DMS153 treated with DMSO at 0.1 percent for 48 hours (cell line): Measurements from ENCODE around the gene VENTX.
A peak's percentile ranks its signal among the peaks of the same experiment; 100 is the strongest.

Experiments used
- DNase-seq: peaks from one replicate; lab custom pipeline; 2025; ENCODE audit not compliant: unreplicated experiment; lab: John Stamatoyannopoulos, UW

VENTX gene

DNA sequence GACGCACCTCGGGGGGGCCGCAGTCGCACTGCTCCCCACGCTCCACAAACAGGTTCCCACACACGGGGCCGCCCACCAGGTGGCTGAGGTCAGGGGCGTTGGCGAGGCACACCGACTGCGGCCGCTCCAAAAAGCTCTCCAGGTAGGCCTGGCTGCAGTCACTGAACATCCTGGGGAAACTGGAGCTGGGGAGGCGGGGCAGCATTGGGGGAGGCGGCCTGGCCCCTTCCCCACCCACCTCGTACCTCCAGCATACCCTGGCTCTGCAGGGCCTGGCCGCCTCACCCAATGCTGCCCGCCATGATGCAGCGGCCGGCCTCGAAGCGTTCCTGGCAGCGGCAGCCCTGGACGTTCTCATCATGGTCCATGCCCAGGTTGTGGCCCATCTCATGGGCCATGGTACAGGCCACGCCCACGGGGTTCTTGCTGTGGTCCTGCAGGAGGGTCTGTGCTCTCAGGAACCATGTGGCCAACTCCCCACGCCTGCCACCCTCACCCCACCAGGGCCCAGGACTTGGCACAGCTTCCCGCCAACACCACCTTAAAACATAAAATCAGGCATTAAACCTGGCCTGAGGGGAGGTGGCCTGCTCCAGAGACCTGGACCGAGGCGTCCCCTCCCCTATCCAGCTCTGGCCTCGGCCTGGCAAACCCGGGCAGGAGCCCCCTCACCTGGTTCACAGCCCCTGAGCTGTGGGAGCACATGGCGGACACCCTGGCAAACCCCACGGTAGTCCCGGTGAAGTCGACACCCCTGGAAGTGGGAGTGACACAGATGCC lies 34.1 kb downstream of the VENTX start:
- no peak for DNase-seq

DNA sequence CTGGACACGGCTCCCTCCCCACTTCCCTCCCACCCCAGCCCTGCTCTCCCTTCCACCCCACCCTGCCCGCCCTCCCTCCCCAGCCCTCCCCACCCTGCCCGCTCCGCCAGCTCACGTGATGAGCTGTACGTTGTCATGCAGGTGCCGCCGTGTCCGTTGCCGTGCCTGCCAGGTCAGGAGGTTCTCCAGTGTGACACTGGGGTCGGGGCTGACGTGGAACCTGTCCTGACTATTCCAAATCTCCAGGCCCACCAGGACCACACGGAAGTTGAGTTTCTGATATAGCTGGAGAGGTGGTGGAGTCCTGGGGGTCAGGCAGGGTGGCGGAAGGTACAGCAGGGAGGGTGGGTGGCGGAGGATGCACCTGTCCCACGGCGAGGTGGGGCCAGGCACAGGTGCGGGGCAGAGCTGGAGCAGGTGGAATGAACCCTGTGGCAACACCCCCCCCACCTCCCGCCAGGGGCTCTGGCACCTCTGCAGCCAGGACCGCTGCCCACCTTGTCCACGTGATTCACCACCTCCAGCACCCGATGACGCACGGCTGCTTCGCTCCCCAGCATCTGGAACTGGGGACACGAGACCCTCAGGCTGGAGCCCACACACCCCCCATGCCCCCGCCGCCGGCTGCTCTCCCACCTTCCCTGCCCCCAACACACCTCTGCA lies 34.8 kb downstream of the VENTX start:
- no peak for DNase-seq

DNA sequence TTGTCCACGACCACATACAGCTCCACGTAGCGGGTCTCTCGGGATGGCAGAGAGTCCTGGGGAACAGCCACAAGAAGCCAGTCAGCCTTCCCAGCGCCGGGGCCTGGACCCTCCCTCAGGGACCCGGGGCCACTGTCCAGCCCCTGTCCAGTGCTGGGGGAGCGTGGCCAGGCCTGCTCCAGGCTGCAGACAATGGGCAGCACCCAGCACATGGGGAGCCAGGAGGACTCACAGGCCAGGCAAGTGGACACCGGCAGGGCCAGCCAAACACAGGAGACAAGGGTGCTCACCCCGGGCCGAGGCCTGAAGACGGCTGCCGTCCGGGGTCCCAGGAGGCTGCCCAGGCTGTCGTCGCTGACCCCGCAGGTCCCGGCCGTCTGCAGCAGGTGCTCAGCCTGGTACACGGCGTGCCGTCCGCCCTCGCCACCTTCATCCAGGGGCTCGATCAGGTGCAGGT lies 35.3 kb downstream of the VENTX start:
- DNase-seq, result no peak

DNA sequence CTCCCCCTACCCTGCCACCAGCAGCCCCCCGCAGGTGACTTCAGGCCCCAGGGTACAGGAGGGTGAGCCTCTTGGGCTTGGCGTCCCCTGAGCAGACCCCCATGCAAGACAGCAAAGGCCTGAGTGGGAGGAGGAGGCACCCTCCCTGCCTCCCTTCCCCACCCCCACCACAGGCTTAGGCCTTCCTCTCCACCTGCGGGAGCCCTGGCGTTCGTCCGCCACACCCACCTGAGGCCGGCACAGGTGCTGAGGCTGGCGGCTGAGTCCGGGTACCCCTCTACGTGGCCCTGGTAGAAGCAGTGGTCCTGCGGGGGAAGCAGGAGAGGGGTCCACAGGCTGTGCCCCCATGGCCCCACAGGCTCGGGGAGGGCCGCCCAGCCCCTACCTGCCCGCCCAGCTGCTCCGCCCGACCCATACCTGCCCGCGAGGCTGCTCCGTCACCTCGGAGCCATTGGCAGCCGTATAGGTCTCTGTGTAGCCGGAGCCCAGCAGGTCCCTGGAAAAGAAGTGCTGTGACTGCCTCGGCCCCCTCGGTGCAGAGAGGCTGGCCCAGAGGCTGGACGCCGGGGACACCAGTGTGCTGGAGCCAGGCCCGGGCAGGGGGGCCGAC lies 36.0 kb downstream of the VENTX start:
- no peak for DNase-seq

DNA sequence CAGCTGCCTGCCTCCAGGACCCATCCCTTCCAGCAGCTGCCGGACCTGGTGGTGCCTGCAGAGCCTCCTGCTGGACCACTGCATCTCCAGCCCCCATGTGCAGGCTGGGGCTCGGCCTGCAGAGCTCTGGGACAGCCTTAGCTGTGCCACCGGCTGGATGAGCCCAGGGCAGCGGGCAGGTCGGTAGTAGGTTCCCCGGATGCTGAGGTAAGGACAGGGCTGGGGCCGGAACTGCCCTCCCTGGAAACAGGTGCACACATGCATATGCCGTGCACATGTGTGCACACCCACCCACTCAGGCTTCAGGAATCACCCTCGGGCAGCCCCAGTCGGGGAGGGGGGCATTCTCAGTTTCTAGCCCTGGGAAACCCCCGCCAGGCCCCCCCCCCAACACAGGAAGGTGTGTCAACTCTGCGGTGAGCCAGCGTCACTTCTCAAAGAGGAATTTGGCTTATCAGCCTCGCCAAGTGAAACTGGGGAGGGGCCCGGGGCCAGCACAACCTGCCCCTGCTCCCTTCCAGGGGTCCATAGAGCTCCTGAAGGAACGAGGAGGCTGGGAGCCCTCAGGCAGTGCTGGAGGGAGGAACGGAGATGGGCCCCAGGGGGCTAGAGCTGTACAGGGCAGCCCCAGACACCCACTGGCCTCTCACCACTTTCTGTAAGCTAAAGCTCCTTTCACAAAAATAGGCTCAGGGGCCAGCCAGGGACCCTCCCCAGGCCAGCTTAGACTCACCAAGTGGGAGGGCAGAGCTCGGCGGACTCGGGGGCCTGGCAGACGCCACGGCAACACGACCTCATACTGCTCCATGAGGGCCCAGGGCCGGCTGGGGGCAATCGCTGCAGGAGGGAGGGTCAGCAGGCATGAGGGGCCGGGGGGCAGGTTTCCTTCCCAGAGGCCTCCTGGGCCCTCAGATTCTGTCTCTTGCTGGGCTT lies 37.4 kb downstream of the VENTX start:
- no peak for DNase-seq

DNA sequence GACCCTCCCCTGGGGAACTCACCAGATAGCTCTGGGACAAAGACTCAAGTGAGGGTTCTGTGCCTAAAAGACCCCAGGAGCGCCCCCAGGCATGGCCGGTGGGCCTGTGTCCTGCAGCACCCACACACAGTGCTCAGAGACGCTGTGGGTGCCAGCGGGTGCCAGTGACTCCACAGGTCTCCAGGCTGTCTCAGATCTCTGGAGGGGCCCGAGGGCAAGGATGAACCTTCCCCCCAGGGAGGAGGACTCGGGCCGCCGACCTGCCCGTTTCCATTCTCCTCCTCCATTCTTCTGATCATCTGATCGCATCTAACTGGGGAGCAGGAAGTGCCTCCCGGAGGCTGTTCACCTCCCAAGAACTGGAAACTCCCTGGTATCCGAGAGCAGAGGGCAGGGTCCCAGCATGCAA lies 38.0 kb downstream of the VENTX start:
- no peak for DNase-seq

DNA sequence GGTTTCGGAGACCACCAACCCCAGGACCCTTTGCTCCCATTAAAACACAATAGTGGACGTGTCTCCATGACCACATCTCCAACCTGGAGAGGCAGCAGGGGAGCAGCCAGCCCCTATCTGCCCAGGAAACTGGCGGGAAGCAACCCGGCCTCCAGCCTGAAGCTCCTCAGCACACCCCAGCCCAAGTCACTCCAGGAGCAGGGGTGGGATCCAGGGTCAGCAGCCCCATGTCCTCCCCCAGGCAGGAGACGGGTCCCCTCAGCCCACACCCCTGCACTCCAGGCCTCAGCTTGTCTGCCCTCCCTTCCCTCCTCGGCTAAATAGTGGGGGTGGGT lies 38.4 kb downstream of the VENTX start:
- no peak for DNase-seq

DNA sequence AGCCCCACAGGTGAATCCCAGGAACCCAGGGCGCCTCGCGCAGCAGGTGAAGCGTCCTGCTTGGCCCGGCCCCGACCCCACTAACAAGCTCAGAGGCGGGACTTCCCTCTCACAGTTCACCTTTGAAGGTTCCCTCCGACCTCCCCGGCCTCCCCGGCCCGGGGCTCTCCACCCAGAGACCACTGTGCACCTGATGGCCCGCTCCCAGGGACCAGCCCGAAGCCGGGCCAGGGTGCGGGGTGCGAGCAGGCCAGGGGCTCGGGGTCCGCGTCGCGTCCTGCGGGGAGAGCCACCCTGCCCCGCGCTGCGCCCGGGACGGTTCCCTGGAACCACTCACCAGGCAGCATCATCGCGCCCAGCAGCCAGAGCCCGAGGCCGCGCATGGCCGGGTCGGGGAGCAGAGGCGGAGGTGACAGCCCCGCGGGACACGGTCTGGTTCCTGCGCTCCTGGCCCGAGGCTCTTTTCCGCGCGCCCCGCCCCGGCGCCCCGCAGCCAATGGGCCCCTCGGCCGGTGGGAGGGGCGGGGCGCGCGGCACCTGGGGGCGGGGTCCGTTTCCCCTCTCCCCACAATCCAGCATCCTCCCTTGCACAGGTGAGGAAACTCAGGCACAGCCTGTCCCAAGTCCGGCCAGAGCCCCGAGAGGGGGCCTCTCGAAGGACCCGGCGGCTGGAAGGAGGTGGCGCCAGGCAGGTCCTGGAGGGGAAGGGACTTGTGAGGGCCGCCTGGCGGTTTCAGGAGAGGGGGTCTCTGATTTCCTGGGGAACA lies 39.0 kb downstream of the VENTX start, which contains the start of gene ADAM8:
TSS of gene ADAM8 (minus strand) at position 434 of the 767 bp plus-strand sequence. CDS start at position 383, 51 bp downstream.
- DNase-seq, result peak; percentile 21

DNA sequence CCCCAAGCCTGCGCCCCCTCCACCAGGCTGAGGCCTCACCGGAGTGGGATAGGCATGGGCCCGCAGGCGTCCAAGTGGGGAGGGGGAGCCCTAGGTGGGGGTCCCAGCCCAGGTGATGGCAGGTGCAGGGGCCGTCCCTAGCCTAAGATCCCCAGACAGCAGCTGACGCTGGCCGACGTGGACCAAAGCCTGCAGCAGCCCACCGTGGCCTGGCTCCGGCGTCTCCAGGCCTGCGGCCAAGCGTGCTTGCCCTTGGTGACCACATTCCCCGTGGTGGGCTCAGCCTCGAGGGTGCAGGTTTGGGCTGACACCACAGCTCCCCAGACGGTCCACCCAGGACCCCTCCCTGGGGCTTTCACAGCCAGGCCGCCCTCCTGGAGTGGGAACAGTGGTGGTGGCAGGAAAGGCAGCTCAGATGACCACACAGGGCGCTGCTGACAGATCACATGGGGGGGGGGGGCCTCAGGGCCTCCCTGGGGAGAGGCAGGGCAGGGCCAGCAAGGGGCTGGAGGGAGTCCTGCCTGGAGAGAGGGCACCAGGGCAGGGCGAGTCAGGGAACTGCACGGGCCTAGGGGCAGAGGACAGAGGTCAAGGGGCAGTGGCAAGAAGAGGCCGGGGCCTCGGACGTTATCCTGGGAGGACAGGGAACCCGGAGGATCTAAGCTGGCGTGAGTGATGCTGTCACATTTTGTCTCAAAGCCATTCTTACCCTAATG lies 39.8 kb downstream of the VENTX start:
- DNase-seq, result no peak

DNA sequence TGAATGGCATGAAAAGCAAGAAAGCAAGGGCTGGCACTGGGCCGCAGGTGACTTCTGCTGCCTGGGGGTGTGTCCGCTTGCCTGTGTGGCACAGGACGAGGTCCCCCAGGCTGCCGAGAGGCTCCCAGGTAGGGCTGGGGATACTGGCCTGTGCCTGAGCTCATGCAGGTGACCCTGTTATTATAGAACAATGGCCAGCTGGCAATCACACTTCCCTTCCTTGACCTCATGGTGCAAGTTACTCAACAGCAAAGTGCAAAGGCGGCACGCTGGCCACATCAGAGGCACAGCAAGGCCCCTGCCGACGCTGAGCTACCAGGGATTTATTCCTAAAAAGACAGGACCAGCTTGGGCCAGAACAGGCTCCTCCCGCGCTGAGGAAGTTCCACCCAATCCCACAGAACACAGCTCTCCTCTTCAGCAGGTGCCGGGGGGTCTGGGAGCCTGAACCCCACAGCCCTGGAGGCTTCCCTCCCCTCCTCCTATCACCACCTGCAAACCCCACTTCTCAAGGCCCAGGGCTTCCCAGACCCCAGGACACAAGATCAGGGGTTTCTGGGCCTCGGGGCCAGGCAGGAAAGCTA lies 40.4 kb downstream of the VENTX start:
- DNase-seq, result no peak

DNA sequence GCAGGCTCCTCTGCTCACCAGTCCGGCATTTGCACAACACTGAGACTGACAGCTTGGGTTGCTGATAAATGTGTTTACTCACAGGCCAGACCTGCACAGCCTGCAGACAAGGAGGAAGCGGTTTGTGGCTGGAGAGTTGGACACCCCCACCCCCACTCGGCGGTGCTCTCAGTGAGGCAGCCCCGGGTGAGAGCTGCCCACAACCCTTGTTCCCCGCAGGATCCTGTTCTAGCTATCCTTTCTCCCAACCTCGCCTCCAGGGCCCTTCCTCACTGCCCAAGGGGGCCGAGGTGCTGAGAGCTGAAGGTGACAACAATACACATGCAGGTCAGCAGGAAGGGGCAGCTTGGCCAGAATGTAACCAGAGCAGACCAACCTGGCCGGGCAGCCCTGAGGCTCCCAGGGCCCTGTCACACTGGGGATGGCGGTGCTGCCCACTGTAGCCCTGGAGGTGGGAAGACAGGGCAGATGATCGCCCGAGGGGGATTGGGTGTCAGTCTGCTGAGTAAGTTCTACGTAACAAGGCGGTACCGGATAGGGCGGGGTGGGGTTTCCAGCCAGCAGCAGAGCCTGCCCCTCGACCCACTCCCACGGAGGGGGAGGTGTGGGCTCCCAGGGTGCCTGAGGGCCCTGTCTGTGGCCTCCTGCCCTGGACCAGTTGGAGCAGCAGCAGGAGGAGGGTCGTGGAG lies 41.1 kb downstream of the VENTX start:
- DNase-seq, result peak; percentile 5

DNA sequence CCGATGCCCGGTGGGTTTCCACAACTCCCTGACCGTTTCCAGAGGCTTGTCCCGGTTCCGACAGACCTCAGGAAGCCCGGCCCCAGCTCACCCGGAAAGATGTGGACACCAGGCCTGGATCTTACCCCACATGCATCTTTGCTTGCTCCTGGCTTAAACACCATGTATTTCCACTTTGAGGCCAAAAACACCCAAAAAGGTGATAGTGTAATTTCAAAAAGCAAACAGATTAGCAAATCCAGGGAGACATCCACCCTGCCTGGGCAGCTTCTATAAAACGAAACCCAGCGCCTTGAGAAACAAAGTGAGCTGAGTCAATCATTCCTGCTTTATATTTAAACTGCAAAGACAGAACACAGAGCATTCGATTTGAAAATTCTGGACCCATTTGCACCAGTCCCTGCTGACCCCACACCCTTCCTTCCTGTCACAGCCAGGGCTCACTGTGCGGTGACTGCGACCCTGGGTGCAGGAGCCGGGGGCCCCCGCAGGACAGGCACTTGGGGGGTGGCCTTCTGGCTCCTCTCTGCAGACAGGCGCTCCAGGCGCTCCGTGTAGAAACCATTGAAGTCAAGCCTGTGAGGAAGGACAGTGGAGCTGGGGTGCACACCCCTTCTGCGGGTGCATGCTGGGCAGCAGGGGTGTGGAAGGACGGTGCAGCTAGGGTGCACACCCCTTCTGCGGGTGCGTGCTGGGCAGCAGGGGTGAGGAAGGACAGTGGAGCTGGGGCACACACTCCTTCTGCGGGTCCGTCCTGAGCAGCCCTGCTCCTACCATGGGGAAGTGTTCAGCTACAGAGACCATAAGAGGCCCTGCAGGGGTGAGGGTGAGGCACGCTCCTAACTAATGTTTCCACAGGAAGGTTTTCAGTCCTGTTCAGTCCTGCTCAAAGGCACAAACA lies 41.9 kb downstream of the VENTX start:
- no peak for DNase-seq

DNA sequence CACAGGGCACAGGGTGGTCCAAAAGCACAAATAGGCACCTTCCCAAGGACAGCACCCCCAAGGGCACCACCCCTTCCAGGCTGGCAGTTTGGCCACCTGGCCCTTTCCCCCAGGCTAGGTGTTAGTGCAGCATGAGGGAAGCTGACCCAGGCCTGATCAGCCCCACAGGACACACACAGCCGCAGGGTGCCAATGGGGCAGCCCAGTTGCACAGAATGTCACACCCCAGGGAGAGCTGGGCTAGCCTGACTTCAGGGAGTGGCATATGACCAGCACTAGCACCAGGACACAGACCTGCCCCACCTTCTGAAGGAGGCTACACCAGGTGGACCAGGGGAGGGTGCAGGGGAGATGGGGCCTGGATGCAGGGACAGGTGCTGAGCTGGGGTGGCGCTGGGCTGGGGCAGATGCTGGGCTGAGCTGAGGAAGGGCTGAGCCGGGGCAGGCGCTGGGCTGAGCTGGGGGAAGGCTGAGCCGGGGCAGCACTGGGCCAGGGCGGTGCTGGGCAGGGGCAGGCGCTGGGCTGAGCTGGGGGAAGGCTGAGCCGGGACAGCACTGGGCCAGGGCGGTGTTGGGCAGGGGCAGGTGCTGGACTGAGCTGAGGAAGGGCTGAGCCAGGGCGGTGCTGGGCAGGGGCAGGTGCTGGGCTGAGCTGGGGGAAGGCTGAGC lies 42.9 kb downstream of the VENTX start:
- DNase-seq, result no peak

DNA sequence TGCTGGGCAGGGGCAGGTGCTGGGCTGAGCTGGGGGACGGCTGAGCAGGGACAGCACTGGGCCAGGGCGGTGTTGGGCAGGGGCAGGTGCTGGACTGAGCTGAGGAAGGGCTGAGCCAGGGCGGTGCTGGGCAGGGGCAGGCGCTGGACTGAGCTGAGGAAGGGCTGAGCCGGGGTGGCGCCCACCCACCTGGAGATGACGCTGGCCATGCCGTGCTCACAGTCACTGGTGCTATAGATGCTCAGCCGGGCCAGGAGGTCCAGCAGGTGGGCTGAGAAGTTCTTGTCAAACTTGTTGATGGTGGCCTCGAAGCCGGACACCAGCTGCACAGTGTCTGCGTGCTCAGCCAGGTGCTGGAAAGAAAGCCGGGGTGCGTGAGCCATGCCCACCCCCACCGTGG lies 43.4 kb downstream of the VENTX start:
- no peak for DNase-seq

DNA sequence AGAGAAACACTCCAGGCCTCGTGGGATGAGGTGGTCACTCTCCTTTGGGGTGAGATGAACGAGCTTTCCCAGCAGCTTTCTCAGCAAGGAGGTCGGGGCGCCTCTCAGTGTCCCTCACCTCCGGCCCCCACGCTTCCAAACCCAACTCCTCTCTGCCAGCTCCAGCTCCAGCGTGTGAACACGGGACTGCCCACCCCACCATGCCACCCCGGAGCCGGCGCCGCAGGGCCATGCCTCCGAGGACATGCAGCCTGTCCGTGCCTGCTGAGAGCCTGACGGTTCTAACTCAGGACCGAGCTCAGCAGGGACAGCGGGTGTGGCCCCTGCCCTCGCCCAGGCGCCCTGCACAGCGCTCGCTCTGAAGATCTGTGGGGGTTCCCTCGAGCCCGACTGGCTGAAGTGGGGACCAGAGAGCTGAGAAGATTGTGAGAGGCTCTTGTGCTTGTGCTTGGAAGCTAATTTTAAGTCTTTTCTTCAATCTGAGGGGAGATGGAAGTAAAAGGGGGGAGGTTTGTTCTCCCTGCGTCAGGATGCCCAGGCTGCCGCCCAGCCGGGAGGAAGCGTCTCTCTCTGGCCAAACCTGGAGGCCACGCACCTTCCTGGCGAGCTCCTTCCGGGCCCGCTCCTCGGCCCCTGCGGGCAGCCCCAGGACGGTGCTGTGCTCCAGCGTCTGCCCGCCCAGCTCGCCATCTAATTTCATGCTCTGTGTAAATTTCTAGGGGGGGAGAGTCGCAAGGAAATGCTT lies 44.1 kb downstream of the VENTX start:
- no peak for DNase-seq

DNA sequence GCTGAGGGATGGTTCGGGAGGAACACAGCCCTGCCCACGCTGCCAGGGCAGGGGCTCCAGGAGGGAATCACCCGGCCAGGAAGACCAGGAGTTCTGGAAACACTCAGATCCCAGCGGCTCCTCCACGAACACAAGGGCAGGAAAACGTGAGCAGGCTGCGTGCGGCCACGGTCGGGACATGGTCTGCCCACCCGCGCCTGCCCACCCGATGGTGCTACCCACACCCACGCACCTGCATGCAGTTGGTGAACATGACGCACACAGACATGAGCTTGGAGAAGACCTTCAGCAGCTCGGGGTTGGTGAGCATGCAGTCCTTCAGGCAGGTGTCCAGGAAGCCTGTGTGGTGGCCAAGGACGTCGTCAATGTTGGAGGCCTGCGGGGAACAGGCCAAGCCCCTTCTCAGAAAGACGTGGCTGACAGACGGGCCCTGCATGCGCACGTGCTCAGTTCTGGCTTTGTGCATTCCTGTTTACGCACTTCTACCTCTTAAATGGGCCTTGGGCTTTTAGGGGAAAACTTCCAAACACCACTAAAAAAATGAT lies 45.3 kb downstream of the VENTX start:
- no peak for DNase-seq
